A549 (cell line): ENCODE measurements around the gene PTHLH. TPM values are rescaled to one million over a fixed set of nuclear protein-coding genes. Genes with fewer than 3 reads are reported as not detected.

ENCODE experiments used
- ATAC-seq, 2 experiments: fragments of 200-7000 bp in 1 of 2; fragments of >200 bp in 1 of 2; cut with Nextera tagmentation in 1 of 2; cut with Tn5 transposase in 1 of 2; 3 replicates each; pipeline versions ENCODE4 v1.8.0 to v1.9.1; 2018 to 2020; ENCODE audit warnings: mild to moderate bottlenecking in 1 of 2, moderate library complexity in 1 of 2
- CTCF ChIA-PET: fragments of 300-600 bp; sonication (Branson Sonifier 250); formaldehyde crosslinking; extraction: SDS; loops from one replicate; lab custom pipeline; 2021; ENCODE audit warnings: antibody characterized with exemption, inconsistent platforms; lab: Yijun Ruan, JAX
- POLR2A ChIA-PET: fragments of 350-600 bp; formaldehyde crosslinking; extraction: SDS; loops from one replicate; lab custom pipeline; 2021; ENCODE audit warnings: antibody characterized with exemption, inconsistent platforms; lab: Yijun Ruan, JAX
- DNase-seq, 2 experiments: peaks; one replicate each; pipeline versions ENCODE4 v3.0.0 to v3.0.0-alpha.2; 2011 to 2016; ENCODE audit warnings: low read depth in 1 of 2, low spot score in 1 of 2
- FAIRE-seq: peaks from 2 replicates; lab custom pipeline; 2011; peaks lifted over from hg19 to GRCh38; lab: Jason Lieb, UNC
- H3K27ac ChIP-seq, 2 experiments: fragments of >200 bp; sonication (Bioruptor Twin); formaldehyde crosslinking; 3 replicates each; pipeline ENCODE4 v1.5.1; 2016 to 2017
- H3K4me1 ChIP-seq: fragments of >200 bp; sonication (Bioruptor Twin); formaldehyde crosslinking; 3 replicates; pipeline ENCODE4 v1.6.1; 2016
- H3K4me2 ChIP-seq: fragments of >200 bp; sonication (Bioruptor Twin); formaldehyde crosslinking; 3 replicates; pipeline ENCODE4 v1.6.1; 2016
- H3K4me3 ChIP-seq: fragments of >200 bp; sonication (Bioruptor Twin); formaldehyde crosslinking; 3 replicates; pipeline ENCODE4 v1.5.1; 2016
- H3K9me3 ChIP-seq: fragments of >200 bp; sonication (Bioruptor Twin); formaldehyde crosslinking; 3 replicates; pipeline ENCODE4 v1.6.1; 2016
- BHLHE40 ChIP-seq: IDR thresholded peaks from 2 replicates; pipeline ENCODE4 v1.6.1; 2012; ENCODE audit warnings: low read depth, low read length, inconsistent platforms
- CTCF ChIP-seq: fragments of >200 bp; sonication (Bioruptor Twin); formaldehyde crosslinking; IDR thresholded peaks from 3 replicates; pipeline ENCODE4 v1.5.1; 2016
- E2F6 ChIP-seq: IDR thresholded peaks from 2 replicates; pipeline ENCODE4 v1.6.1; 2012; ENCODE audit warnings: low read depth, borderline replicate concordance
- EHMT2 ChIP-seq: fragments of 200-600 bp; sonication (generic); IDR thresholded peaks from 2 replicates; pipeline ENCODE4 v1.6.1; 2016; ENCODE audit warnings: antibody characterized with exemption, low read depth, mild to moderate bottlenecking, moderate library complexity
- ELK1 ChIP-seq: fragments of 150-350 bp; IDR thresholded peaks from 2 replicates; pipeline ENCODE4 v1.6.1; 2014; ENCODE audit warnings: low read depth, mild to moderate bottlenecking, low read length
- EP300 ChIP-seq, 2 experiments: fragments of >200 bp; sonication (Bioruptor Twin); formaldehyde crosslinking; IDR thresholded peaks; 2 replicates in 1 of 2; 3 replicates in 1 of 2; pipeline ENCODE4 v1.6.1; 2016 to 2017
- FOSL2 ChIP-seq, 2 experiments: fragments of 450-650 bp in 1 of 2; fragments of >200 bp in 1 of 2; sonication (Bioruptor Twin) in 1 of 2; formaldehyde crosslinking; IDR thresholded peaks; 2 replicates each; pipeline versions ENCODE4 v1.5.0 to v1.6.1; 2016 to 2020; ENCODE audit warnings: mild to moderate bottlenecking in 1 of 2, moderate library complexity in 1 of 2
- GATA3 ChIP-seq: IDR thresholded peaks from 2 replicates; pipeline ENCODE4 v1.6.1; 2012; ENCODE audit warnings: borderline replicate concordance
- HOXA7 ChIP-seq: fragments of 250-450 bp; sonication (Bioruptor Pico); IDR thresholded peaks from 2 replicates; pipeline ENCODE4 v1.5.0; 2020; ENCODE audit warnings: mild to moderate bottlenecking, moderate library complexity
- HOXB13 ChIP-seq: fragments of 250-450 bp; sonication (Bioruptor Pico); IDR thresholded peaks from 2 replicates; pipeline ENCODE4 v1.5.0; 2020; ENCODE audit warnings: low read depth, mild to moderate bottlenecking, moderate library complexity
- HOXB5 ChIP-seq: fragments of 250-450 bp; sonication (Bioruptor Pico); IDR thresholded peaks from 2 replicates; pipeline ENCODE4 v1.5.0; 2020; ENCODE audit warnings: mild to moderate bottlenecking, moderate library complexity
- MAX ChIP-seq: IDR thresholded peaks from 2 replicates; pipeline ENCODE4 v1.6.1; 2012
- MAZ ChIP-seq: fragments of 150-350 bp; IDR thresholded peaks from 2 replicates; pipeline ENCODE4 v1.6.1; 2014; ENCODE audit warnings: antibody characterized with exemption, low read depth, low read length, borderline replicate concordance
- PBX3 ChIP-seq: IDR thresholded peaks from 2 replicates; pipeline ENCODE4 v1.6.1; 2012
- POLR2A ChIP-seq: IDR thresholded peaks from 2 replicates; pipeline ENCODE4 v1.6.1; 2012; ENCODE audit warnings: mild to moderate bottlenecking, low read length
- RAD21 ChIP-seq, 2 experiments: fragments of >200 bp in 1 of 2; sonication (Bioruptor Twin) in 1 of 2; formaldehyde crosslinking in 1 of 2; IDR thresholded peaks in 1 of 2; conservative IDR thresholded peaks in 1 of 2; 2 replicates in 1 of 2; 3 replicates in 1 of 2; pipeline ENCODE4 v1.6.1; 2012 to 2018; ENCODE audit warnings: inconsistent platforms in 1 of 2
- RCOR1 ChIP-seq: fragments of 150-350 bp; IDR thresholded peaks from 2 replicates; pipeline ENCODE4 v1.6.1; 2014; ENCODE audit warnings: antibody characterized with exemption, low read length, low read depth
- REST ChIP-seq: fragments of 200-600 bp; sonication (generic); IDR thresholded peaks from 2 replicates; pipeline ENCODE4 v1.6.1; 2016; ENCODE audit warnings: antibody characterized with exemption, mild to moderate bottlenecking, moderate library complexity
- SMC3 ChIP-seq: fragments of >200 bp; sonication (Bioruptor Twin); formaldehyde crosslinking; IDR thresholded peaks from 3 replicates; pipeline ENCODE4 v1.6.1; 2018; ENCODE audit warnings: inconsistent platforms
- SREBF2 ChIP-seq: fragments of 450-650 bp; IDR thresholded peaks from 2 replicates; pipeline ENCODE4 v1.6.1; 2014; ENCODE audit warnings: mild to moderate bottlenecking, moderate library complexity
- TFCP2L1 ChIP-seq: fragments of 250-450 bp; sonication (Bioruptor Pico); IDR thresholded peaks from 2 replicates; pipeline ENCODE4 v1.5.0; 2021; ENCODE audit warnings: mild to moderate bottlenecking
- TP53 ChIP-seq: fragments of 250-450 bp; sonication (Bioruptor Pico); IDR thresholded peaks from 2 replicates; pipeline ENCODE4 v1.5.0; 2021; ENCODE audit warnings: mild to moderate bottlenecking, moderate library complexity
- ZC3H11A ChIP-seq: fragments of 450-650 bp; IDR thresholded peaks from 2 replicates; pipeline ENCODE4 v1.6.1; 2014; ENCODE audit warnings: antibody characterized with exemption, mild to moderate bottlenecking
- ZNF302 ChIP-seq: fragments of 250-450 bp; sonication (Bioruptor Pico); IDR thresholded peaks from 2 replicates; pipeline ENCODE4 v1.9.0; 2021; ENCODE audit warnings: inconsistent platforms, mild to moderate bottlenecking, moderate library complexity
- WGBS: methylation state at CpG from one replicate; pipeline ENCODE4 v1.1.6; 2017; ENCODE audit errors: missing lambda C conversion rate; 5-methylcytosine and 5-hydroxymethylcytosine counted together
- polyA plus RNA-seq, 4 experiments: library from polyadenylated mRNA; depleted of rRNA in 3 of 4; stranded (reverse); fragments of >200 nt; fragmentation: RNase III in 1 of 4; extraction: RNeasy Plus Mini Kit Qiagen cat#74134 plus additional on column Dnase treatment in 1 of 4; gene quantifications; 2 replicates in 3 of 4; 3 replicates in 1 of 4; pipeline ENCODE4 v1.2.3, GENCODE V29; 2011 to 2017

The PTHLH gene
- polyA plus RNA-seq, 2 of the 4 experiments (the other 2 are of a cell fraction) = 10.9 to 27.9 TPM

- Histone ChIP-seq H3K4me3 (peak overlapping the region; percentile 64), H3K4me2 (peak overlapping the region; percentile 94), H3K27ac (peak overlapping the region; percentile 82 to 95), H3K4me1 (peaks cover 83% of the 10 kb centered on the region), H3K9me3 (no peaks in the 10 kb centered on the region)
- TF ChIP-seq E2F6 (peak; percentile 89), HOXB13 (CRISPR knock-in tag) (no peak), CTCF (peak; percentile 65), MAX (peak; percentile 84), BHLHE40 (0 out of 2 replicates have a peak, but pooled peaks have one; percentile 19), GATA3 (0 out of 2 replicates have a peak, but pooled peaks have one; percentile 31), TP53 (no peak), RAD21 (conservative IDR thresholded peaks at IDR 0.05 in 1 of 2, IDR thresholded peaks at IDR 0.05 in 1 of 2) (peak; percentile 73 to 75), FOSL2 (IDR thresholded peaks at IDR 0.05) (no peak), FOSL2 (CRISPR knock-in tag; IDR thresholded peaks at IDR 0.05) (no peak), TFCP2L1 (CRISPR knock-in tag) (0 out of 2 replicates have a peak, but pooled peaks have one; percentile 12), POLR2A (peak; percentile 41), SMC3 (peak; percentile 83)
- DNase-seq = peak; percentile 47 to 90
- POLR2A ChIA-PET = interaction anchor here (0.5 to 3.2 kb wide), 19 partner anchors 10 to 903 kb away, joined by 3 to 48 read pairs (median 4); partner anchors contain the start of genes CCDC91, KLHL42 and MANSC4
- under 1% methylated on average over 28 of the region's 55 CpGs for WGBS
- CTCF ChIA-PET = interaction anchor here (0.6 to 3.6 kb wide), 36 partner anchors 11 to 903 kb away, joined by 3 to 41 read pairs (median 3); no protein-coding TSS in a partner anchor
- peak; percentile 79 to 80 for ATAC-seq
- no peak for FAIRE-seq
Measured at GRCh38 chr12:27969624-27970400, 2.7 kb downstream of the PTHLH start.

GRCh38 chr12:27968972-27969623 is 3.4 kb downstream of the PTHLH start:
- peak; percentile 37 to 69 for DNase-seq
- peak; percentile 48 to 70 for ATAC-seq
- Histone ChIP-seq H3K4me3 (peak overlapping the region; percentile 64), H3K4me1 (peaks cover 83% of the 10 kb centered on the region), H3K4me2 (peak overlapping the region; percentile 94), H3K9me3 (no peaks in the 10 kb centered on the region), H3K27ac (peak overlapping the region; percentile 82 to 95)
- ChIA-PET CTCF (interaction anchor here (0.6 to 3.6 kb wide), 24 partner anchors 11 to 904 kb away, joined by 3 to 41 read pairs (median 4); no protein-coding TSS in a partner anchor), POLR2A (interaction anchor here (0.6 to 3.2 kb wide), 12 partner anchors 10 to 904 kb away, joined by 3 to 48 read pairs (median 6); partner anchors contain the start of genes CCDC91, KLHL42 and MANSC4)
- FAIRE-seq = no peak
- WGBS = 4% methylated on average over 25 of the region's 38 CpGs
- TF ChIP-seq ZC3H11A (no peak), SREBF2 (no peak), EHMT2 (no peak), RCOR1 (no peak), ZNF302 (CRISPR knock-in tag) (no peak), HOXB5 (CRISPR knock-in tag) (no peak), MAZ (no peak), EP300 (IDR thresholded peaks at IDR 0.05) (no peak), FOSL2 (IDR thresholded peaks at IDR 0.05) (no peak), FOSL2 (CRISPR knock-in tag; IDR thresholded peaks at IDR 0.05) (no peak), ELK1 (no peak), HOXB13 (CRISPR knock-in tag) (no peak), SMC3 (peak; percentile 35; the same call in 2 of the 3 replicates), REST (no peak), PBX3 (no peak), POLR2A (peak; percentile 20; the same call in 1 of the 2 replicates), HOXA7 (CRISPR knock-in tag) (no peak)
